ENCODE measurements around the gene PMP22. TPM values are rescaled to one million over a fixed set of nuclear protein-coding genes. Genes with fewer than 3 reads are reported as not detected.
"Not testable (repeated sequence)": the region's sequence is repeated elsewhere in the genome, so short reads cannot be mapped to it uniquely, and the experiment has no call there.

Gene PMP22
- total RNA-seq, 1 donor from 2014 or later, result 242 TPM

DNA sequence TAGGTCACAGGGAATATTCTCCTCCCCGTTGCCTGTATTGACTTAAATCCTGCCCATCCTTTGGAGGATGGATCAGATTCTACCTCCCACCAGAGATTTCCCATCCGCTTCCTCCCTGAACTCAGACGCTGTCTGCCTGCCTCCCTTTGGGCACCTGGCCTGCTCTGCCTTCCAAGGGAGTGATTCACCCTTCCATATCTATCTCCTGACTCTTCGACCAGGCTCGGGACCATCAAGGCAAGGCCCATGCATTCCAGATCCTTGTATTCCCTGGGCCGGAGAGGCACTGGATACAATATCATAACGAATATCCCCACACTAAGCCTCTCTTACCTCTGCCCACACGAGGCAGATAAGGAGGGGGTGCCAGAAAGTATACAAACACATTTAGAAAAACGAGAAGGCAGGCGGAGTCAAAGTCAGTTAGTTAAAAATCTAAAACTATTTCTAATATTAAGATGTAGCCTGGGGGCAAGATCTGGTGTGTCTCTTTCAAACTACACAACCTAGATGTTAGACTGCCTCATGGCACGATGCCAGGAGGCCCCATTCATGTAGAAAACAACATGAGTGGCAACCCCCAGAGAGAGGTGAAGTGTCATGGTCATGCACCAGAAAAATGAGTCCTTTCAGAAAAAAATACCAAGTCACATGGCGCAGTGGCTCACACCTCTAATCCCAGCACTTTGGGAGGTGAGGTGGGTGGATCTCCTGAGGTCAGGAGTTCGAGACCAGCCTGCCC lies 9.2 kb downstream of the PMP22 start:
- DNase-seq, result no peak

- DNase-seq, result no peak
These were observed 14.8 kb downstream of the PMP22 start for GRCh38 chr17:15250135-15250860.

GRCh38 chr17:15249487-15249886 lies 15.6 kb downstream of the PMP22 start:
- no peak for DNase-seq

GRCh38 chr17:15247891-15248529 lies 17.1 kb downstream of the PMP22 start:
- DNase-seq, result no peak

GRCh38 chr17:15245054-15245453 lies 20.1 kb downstream of the PMP22 start:
- DNase-seq, result no peak

- no peak for DNase-seq
These were observed 24.5 kb downstream of the PMP22 start for GRCh38 chr17:15240644-15241043.

DNA sequence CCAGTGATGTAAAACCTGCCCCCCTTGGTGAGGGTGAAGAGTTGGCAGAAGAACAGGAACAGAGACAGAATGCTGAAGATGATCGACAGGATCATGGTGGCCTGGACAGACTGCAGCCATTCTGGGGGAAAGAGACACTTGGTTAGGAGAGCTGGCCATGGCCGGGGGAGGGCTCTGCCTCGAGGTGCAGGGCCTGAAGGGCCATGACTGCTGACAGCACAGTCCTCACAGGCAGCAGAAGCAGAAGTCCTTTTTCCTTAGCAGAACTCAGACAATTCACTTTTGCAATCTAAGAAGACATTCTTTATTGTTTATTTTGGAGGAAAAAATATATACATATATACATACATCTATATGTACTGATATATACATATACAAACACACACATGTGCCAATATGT lies 25.6 kb downstream of the PMP22 start:
- no peak for DNase-seq

DNA sequence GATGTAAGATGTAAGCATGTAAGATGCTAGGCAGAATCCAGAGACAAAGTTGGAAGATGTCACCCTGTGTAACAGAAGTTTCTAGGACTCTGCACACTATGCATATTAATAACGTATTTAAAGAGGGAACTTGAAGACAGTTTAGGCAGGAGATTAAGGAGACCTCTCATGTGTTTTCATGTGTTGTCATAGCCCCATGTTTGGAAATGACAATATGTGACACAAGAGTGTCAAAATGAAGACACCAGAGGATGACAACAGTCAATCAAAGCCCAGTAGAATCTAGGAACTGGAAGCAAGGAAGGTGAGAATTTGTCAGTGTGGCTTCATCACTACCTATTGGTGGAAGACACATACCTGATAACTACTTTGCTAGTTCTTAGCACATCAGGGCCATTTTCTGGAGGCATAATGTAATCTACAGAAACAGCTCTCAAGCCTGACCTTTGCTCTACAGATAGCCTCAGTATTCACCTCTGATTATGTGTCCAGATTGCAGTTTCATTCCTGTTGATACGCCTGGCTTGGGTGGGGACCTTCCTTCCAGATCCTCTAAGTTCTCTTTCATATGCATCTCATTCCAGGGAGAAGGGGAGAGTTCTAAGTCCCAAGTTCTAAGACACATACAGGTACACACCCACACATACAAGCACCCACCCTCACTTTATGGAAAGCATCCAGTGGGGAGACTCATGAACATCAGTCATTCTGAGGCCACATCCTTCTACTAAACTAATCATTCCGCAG lies 26.3 kb downstream of the PMP22 start:
- DNase-seq, result no peak

DNA sequence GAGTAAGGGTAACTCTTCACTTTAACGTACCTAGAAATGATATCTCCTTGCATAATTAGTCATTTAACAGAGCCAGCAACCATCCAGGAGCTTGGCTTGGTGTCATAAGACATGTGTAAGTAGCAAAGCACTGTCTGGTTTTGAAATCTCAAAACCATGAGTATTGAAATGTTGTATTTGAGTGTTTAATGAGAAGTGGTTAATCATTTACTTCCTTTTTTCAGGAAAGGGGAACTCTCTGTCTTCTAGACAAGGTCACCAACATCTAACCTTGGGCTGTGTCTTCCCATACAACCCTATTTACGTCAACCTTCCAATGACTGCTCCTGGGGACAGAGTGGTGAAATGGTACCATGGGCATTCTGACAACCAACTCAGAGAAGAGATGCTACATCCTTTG lies 27.1 kb downstream of the PMP22 start:
- DNase-seq, result no peak

- no peak for DNase-seq
These were observed 28.1 kb downstream of the PMP22 start for GRCh38 chr17:15237106-15237425.

GRCh38 chr17:15236281-15237105 lies 28.6 kb downstream of the PMP22 start:
- DNase-seq, result no peak

GRCh38 chr17:15233971-15234370 lies 31.2 kb downstream of the PMP22 start:
- no peak for DNase-seq

GRCh38 chr17:15233022-15233805 lies 31.9 kb downstream of the PMP22 start:
- DNase-seq, result no peak

GRCh38 chr17:15232517-15232915 lies 32.6 kb downstream of the PMP22 start:
- DNase-seq, result no peak

DNA sequence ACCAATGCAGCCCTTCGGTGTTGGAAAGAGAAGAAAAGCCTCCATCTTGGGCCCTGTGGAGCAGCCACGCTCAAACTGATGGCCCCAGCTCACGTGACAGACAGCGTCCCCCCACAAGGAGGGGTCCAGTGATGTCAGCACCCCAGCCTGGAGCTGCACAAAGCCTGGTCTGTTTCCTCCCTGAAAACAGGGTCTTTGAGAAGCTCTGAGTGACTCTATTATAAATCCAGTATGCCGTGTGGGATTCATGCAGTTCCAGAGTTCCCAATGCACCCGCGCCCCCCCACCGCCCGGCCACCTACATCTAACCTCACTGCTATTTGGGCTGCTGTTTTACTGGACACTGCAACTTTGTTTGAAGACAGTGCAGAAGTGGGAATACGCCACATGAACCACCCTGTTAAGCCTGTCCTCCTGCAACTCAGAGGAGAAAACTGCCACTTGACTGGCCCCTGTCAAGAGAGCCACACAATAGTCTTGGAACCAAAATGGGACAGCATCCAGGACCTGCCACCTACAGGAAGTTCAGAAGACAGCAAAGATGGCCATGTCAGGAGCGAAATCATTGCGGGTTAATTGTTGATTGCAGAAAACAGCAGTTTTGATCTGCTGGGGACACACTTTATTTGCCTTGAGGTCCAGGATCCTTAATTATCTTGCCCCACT lies 33.1 kb downstream of the PMP22 start:
- no peak for DNase-seq

GRCh38 chr17:15230866-15231265 lies 34.3 kb downstream of the PMP22 start:
- no peak for DNase-seq

DNA sequence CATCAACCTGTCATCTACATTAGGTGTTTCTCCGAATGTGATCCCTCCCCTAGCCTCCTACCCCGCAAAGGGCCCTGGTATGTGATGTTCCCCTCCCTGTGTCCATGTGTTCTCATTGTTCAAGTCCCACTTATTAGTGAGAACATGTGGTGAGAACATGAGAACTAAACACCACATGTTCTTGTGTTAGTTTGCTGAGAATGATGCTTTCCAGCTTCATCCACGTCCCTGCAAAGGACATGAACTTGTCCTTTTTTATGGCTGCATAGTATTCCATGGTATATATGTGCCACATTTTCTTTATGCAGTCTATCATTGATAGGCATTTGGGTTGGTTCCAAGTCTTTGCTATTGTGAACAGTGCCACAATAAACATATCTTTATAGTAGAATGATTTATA lies 43.3 kb downstream of the PMP22 start:
- DNase-seq, result not testable (repeated sequence)

GRCh38 chr17:15220785-15221184 lies 44.3 kb downstream of the PMP22 start:
- no peak for DNase-seq

DNA sequence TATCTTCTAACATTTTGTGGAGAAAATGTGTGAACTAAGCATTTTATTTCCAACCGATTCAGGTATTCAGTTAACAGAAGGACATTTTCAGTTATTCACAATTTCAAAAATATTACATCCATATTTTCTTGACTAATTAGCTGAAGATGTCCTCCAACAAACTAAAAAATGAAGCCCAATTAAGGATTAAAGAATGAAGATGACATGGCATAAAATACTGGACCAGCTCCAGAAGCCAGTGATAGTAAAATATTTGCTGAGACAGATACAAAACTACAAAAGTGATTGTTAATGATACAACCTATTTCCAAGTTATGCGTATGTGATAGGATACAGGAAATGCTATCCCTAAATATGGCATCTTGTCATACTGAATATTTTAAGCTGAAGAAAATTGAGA lies 48.6 kb downstream of the PMP22 start:
- DNase-seq, result no peak

- DNase-seq, result peak; percentile 43
These were observed 51.6 kb downstream of the PMP22 start for GRCh38 chr17:15213381-15214087.
